Measurements from ENCODE around the gene MRPS16.

GRCh38 chr10:73264423-73264822, 12.0 kb upstream of the MRPS16 start:
- TF ChIP-seq CTCF (IDR thresholded peaks at IDR 0.05) (no peak), POLR2AphosphoS5 (IDR thresholded peaks at IDR 0.05; ENCODE audit: insufficient read depth in 1 of 2, low read depth in 1 of 2) (no peak)

All from vagina (tissue), 2 donors.